HCT116 (cell line): ENCODE measurements around the gene PRMT7. TPM values are rescaled to one million over a fixed set of nuclear protein-coding genes. Genes with fewer than 3 reads are reported as not detected.

Experiments
- ATAC-seq: fragments of 200-7000 bp; cut with Tn5 transposase; 2 replicates; pipeline ENCODE4 v1.9.1; 2020; ENCODE audit warnings: mild to moderate bottlenecking, moderate library complexity
- BruUV-seq: library from RNA; stranded (reverse); fragments of 400-500 nt; replicated peaks from 2 replicates; lab custom pipeline; 2021; lab: Mats Ljungman, UMichigan
- CTCF ChIA-PET: fragments of 300-600 bp; sonication (Branson Sonifier 250); formaldehyde crosslinking; loops from one replicate; lab custom pipeline; 2021; ENCODE audit warnings: antibody characterized with exemption; lab: Charles Lee
- POLR2A ChIA-PET: fragments of 300-600, 350-600 bp; sonication (Branson Sonifier 250); formaldehyde crosslinking; loops from one replicate; lab custom pipeline; 2021; ENCODE audit warnings: antibody characterized with exemption; lab: Charles Lee
- RAD21 ChIA-PET, 2 experiments: fragments of 300-600 bp; sonication (Branson Sonifier 250); formaldehyde crosslinking; loops; one replicate each; lab custom pipeline; 2023; ENCODE audit warnings: low total read pairs in 2 of 2; ENCODE audit not compliant: uncharacterized antibody in 2 of 2, unreplicated experiment in 2 of 2, low non-redundant PET in 1 of 2; lab: Charles Lee
- DNase-seq: peaks from one replicate; pipeline ENCODE4 v3.0.0-alpha.2; 2010; ENCODE audit warnings: low read depth, low spot score
- H2AFZ ChIP-seq: fragments of 200-600 bp; shearing (Covaris generic), sonication (generic); 2 replicates; pipeline ENCODE4 v1.6.1; 2017; ENCODE audit warnings: low read depth, mixed run types, mixed read lengths, antibody characterized with exemption, low read length; ENCODE audit not compliant: poor library complexity, severe bottlenecking
- H3K27ac ChIP-seq: 2 replicates; pipeline ENCODE4 v1.5.1; 2012; ENCODE audit warnings: low read depth, low read length
- H3K27me3 ChIP-seq: fragments of 200-600 bp; sonication (generic); 2 replicates; pipeline ENCODE4 v1.6.1; 2016; ENCODE audit warnings: mixed run types, low read length, mixed read lengths; ENCODE audit not compliant: insufficient read depth
- H3K36me3 ChIP-seq, 2 experiments: fragments of 200-500 bp in 1 of 2; fragments of 200-600 bp in 1 of 2; sonication (Bioruptor generic) in 1 of 2; sonication (generic) in 1 of 2; 2 replicates each; pipeline versions ENCODE4 v1.5.1 to v1.6.1; 2014 to 2016; ENCODE audit warnings: low read length in 2 of 2, inconsistent platforms in 1 of 2, mixed read lengths in 1 of 2, mixed run types in 1 of 2; ENCODE audit not compliant: insufficient read depth in 2 of 2, control insufficient read depth in 1 of 2
- H3K4me1 ChIP-seq, 2 experiments: fragments of 200-600 bp in 1 of 2; sonication (generic) in 1 of 2; 2 replicates each; pipeline versions ENCODE4 v1.5.1 to v1.6.1; 2012 to 2017; ENCODE audit warnings: low read length in 2 of 2, inconsistent platforms in 1 of 2, mild to moderate bottlenecking in 1 of 2, mixed read lengths in 1 of 2, mixed run types in 1 of 2, moderate library complexity in 1 of 2; ENCODE audit not compliant: insufficient read depth in 2 of 2, control insufficient read depth in 1 of 2
- H3K4me2 ChIP-seq: fragments of 200-600 bp; sonication (generic); 2 replicates; pipeline ENCODE4 v1.6.1; 2017; ENCODE audit warnings: mixed run types, low read length, mixed read lengths
- H3K4me3 ChIP-seq, 2 experiments: fragments of 200-600 bp in 1 of 2; sonication (generic) in 1 of 2; replicated peaks in 1 of 2; 2 replicates each; pipeline ENCODE4 v1.5.1; 2011 to 2016; ENCODE audit warnings: low read length in 2 of 2, control low read depth in 1 of 2, low read depth in 1 of 2, mild to moderate bottlenecking in 1 of 2, mixed read lengths in 1 of 2, mixed run types in 1 of 2
- H3K79me2 ChIP-seq: fragments of 200-600 bp; sonication (generic); 2 replicates; pipeline ENCODE4 v1.6.1; 2017; ENCODE audit warnings: mild to moderate bottlenecking, mixed run types, low read length, moderate library complexity, mixed read lengths; ENCODE audit not compliant: insufficient read depth
- H3K9ac ChIP-seq: fragments of 200-600 bp; sonication (generic); 2 replicates; pipeline ENCODE4 v1.6.1; 2016; ENCODE audit warnings: low read length, mixed read lengths
- H3K9me2 ChIP-seq: fragments of 200-600 bp; sonication (generic), shearing (Covaris generic); 2 replicates; pipeline ENCODE4 v1.6.1; 2017; ENCODE audit warnings: mixed run types, mild to moderate bottlenecking, moderate library complexity; ENCODE audit not compliant: insufficient read depth
- H3K9me3 ChIP-seq, 2 experiments: fragments of 200-500 bp in 1 of 2; fragments of 200-600 bp in 1 of 2; sonication (Bioruptor generic) in 1 of 2; sonication (generic) in 1 of 2; 2 replicates each; pipeline ENCODE4 v1.6.1; 2014 to 2017; ENCODE audit warnings: low read length in 2 of 2, mixed read lengths in 2 of 2, inconsistent platforms in 1 of 2, low read depth in 1 of 2, mild to moderate bottlenecking in 1 of 2, mixed run types in 1 of 2, moderate library complexity in 1 of 2; ENCODE audit not compliant: control insufficient read depth in 1 of 2, insufficient read depth in 1 of 2
- H4K20me1 ChIP-seq: fragments of 200-600 bp; sonication (generic), shearing (Covaris generic); 2 replicates; pipeline ENCODE4 v1.6.1; 2017; ENCODE audit warnings: mixed run types, mild to moderate bottlenecking, moderate library complexity; ENCODE audit not compliant: insufficient read depth
- CBX3 ChIP-seq: IDR thresholded peaks from 2 replicates; pipeline ENCODE4 v1.6.1; 2012; ENCODE audit warnings: low read depth
- ELF1 ChIP-seq: IDR thresholded peaks from 2 replicates; pipeline ENCODE4 v1.6.1; 2012; ENCODE audit warnings: low read depth, borderline replicate concordance
- FOSL1 ChIP-seq: IDR thresholded peaks from 2 replicates; pipeline ENCODE4 v1.6.1; 2012; ENCODE audit warnings: low read depth
- JUND ChIP-seq: IDR thresholded peaks from 2 replicates; pipeline ENCODE4 v1.6.1; 2012
- POLR2AphosphoS5 ChIP-seq: IDR thresholded peaks from 2 replicates; pipeline ENCODE4 v1.6.1; 2011; ENCODE audit warnings: mild to moderate bottlenecking, low read depth, low read length, moderate library complexity
- RAD21 ChIP-seq: IDR thresholded peaks from 2 replicates; pipeline ENCODE4 v1.6.1; 2012; ENCODE audit warnings: low read depth, mild to moderate bottlenecking
- REST ChIP-seq: IDR thresholded peaks from 2 replicates; pipeline ENCODE4 v1.6.1; 2012; ENCODE audit warnings: low read depth
- SP1 ChIP-seq: IDR thresholded peaks from 2 replicates; pipeline ENCODE4 v1.6.1; 2012; ENCODE audit warnings: low read depth
- SRF ChIP-seq: IDR thresholded peaks from 2 replicates; pipeline ENCODE4 v1.6.1; 2012; ENCODE audit warnings: low read depth
- TCF7L2 ChIP-seq: IDR thresholded peaks from 2 replicates; pipeline ENCODE4 v1.7.0; 2011; ENCODE audit warnings: borderline replicate concordance, inconsistent platforms; ENCODE audit not compliant: insufficient read depth, insufficient read length; ENCODE audit errors: extremely low read depth
- YY1 ChIP-seq: IDR thresholded peaks from 2 replicates; pipeline ENCODE4 v1.6.1; 2011; ENCODE audit warnings: low read length, low read depth, moderate library complexity, mild to moderate bottlenecking; ENCODE audit not compliant: insufficient replicate concordance; ENCODE audit errors: extremely low read depth
- ZFX ChIP-seq: fragments of 450-650 bp; IDR thresholded peaks from 2 replicates; pipeline ENCODE4 v1.6.1; 2017
- ZNF274 ChIP-seq: fragments of 200-500 bp; sonication (Bioruptor generic); IDR thresholded peaks from 2 replicates; pipeline ENCODE4 v1.6.1; 2014; ENCODE audit warnings: mild to moderate bottlenecking, low read depth, low read length, inconsistent platforms
- intact Hi-C: fragments of 100-400 bp; cut with micrococcal nuclease; formaldehyde crosslinking; loops from 2 replicates; pipeline ENCODE4 v1.10.0; 2022
- total RNA-seq: library from RNA; stranded (reverse); gene quantifications from one replicate; pipeline ENCODE4 v1.2.1, GENCODE V29; 2021; ENCODE audit not compliant: unreplicated experiment
- TF ChIP-seq, protein P1 (sequence below): IDR thresholded peaks from 2 replicates; pipeline ENCODE4 v1.6.1; 2011; ENCODE audit warnings: mild to moderate bottlenecking, low read length, moderate library complexity; ENCODE audit not compliant: insufficient replicate concordance; ENCODE audit errors: extremely low read depth

The PRMT7 gene
- total RNA-seq, 1 experiment from 2014 or later = 34.4 TPM

GRCh38 chr16:68267612-68268405 is 43.0 kb upstream of the PRMT7 start:
- no peaks in the 10 kb centered on the region for H3K36me3 ChIP-seq
- no peaks in the 10 kb centered on the region for H3K9me2 ChIP-seq
- H3K9ac ChIP-seq = no peak overlapping the region
- no peak overlapping the region for H3K4me2 ChIP-seq
- peaks cover 25 to 33% of the 10 kb centered on the region in 2 experiments for H3K4me1 ChIP-seq
- no peak overlapping the region for H3K4me3 ChIP-seq
- intact Hi-C loops = loop anchor here (5.0 kb wide), 1 partner anchor 44 kb away; the partner anchor contains the start of genes PRMT7 and SLC7A6OS
- CTCF ChIA-PET = no interaction called here
- no peak for TF ChIP-seq FOSL1
- no peak for TF ChIP-seq SRF
- no peak for TF ChIP-seq TCF7L2
- no peak for TF ChIP-seq JUND
- TF ChIP-seq ZFX = no peak
- TF ChIP-seq YY1 = no peak
- TF ChIP-seq, all 23 proteins: peak for 0
- DNase-seq (no peak), ATAC-seq (no peak)
- ChIA-PET POLR2A (no interaction called here), RAD21 (no interaction called here)
- no TSS peak for BruUV-seq
- no peak overlapping the region for H2AFZ ChIP-seq
- no peak overlapping the region for H3K27ac ChIP-seq
- no peaks in the 10 kb centered on the region for H3K9me3 ChIP-seq
- H3K79me2 ChIP-seq = peaks cover 83% of the 10 kb centered on the region
- no peaks in the 10 kb centered on the region for H3K27me3 ChIP-seq
- H4K20me1 ChIP-seq = peaks cover 22% of the 10 kb centered on the region; the same call in 1 of the 2 replicates

DNA sequence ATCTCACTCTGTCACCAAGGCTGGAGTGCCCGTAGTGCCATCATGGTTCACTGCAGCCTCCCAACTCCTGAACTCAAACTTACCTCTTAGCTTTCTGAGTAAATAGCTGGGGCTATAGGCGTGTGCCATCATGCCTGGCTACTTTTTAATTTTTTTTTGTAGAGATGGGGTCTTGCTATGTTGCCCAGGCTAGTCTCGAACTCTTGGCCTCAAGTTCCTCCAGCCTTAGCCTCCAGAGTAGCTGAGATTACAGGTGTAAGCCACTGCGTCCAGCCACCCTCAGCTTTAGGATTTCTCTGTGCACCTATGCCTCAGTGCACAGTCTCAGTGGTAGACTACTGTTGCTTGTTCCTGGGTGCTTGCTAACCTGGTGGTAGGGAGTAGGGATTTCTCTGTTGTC is 41.0 kb upstream of the PRMT7 start:
- DNase-seq = no peak
- intact Hi-C loops = loop anchor here (5.0 kb wide), 1 partner anchor 43 kb away; the partner anchor contains the start of genes PRMT7 and SLC7A6OS
- TF ChIP-seq ELF1 (no peak), FOSL1 (no peak), ZFX (no peak), RAD21 (no peak), POLR2AphosphoS5 (no peak), YY1 (no peak), REST (no peak), SP1 (no peak), CBX3 (no peak), ZNF274 (no peak)
- TF ChIP-seq, protein P1, sequence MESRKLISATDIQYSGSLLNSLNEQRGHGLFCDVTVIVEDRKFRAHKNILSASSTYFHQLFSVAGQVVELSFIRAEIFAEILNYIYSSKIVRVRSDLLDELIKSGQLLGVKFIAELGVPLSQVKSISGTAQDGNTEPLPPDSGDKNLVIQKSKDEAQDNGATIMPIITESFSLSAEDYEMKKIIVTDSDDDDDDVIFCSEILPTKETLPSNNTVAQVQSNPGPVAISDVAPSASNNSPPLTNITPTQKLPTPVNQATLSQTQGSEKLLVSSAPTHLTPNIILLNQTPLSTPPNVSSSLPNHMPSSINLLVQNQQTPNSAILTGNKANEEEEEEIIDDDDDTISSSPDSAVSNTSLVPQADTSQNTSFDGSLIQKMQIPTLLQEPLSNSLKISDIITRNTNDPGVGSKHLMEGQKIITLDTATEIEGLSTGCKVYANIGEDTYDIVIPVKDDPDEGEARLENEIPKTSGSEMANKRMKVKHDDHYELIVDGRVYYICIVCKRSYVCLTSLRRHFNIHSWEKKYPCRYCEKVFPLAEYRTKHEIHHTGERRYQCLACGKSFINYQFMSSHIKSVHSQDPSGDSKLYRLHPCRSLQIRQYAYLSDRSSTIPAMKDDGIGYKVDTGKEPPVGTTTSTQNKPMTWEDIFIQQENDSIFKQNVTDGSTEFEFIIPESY = no peak
- no TSS peak for BruUV-seq
- peaks cover 18 to 23% of the 10 kb centered on the region in 2 experiments for H3K4me1 ChIP-seq
- ChIA-PET CTCF (no interaction called here), RAD21 (no interaction called here), POLR2A (no interaction called here)
- no peaks in the 10 kb centered on the region for H3K27me3 ChIP-seq
- H3K4me2 ChIP-seq = no peak overlapping the region
- H3K36me3 ChIP-seq = peaks cover 0 to 11% of the 10 kb centered on the region in 2 experiments; a peak in 2 of 4 replicates
- H3K9me3 ChIP-seq = no peaks in the 10 kb centered on the region
- no peak overlapping the region for H3K9ac ChIP-seq
- H3K79me2 ChIP-seq = peaks cover 99% of the 10 kb centered on the region
- no peak overlapping the region for H2AFZ ChIP-seq
- H3K27ac ChIP-seq = no peak overlapping the region
- no peaks in the 10 kb centered on the region for H3K9me2 ChIP-seq
- peaks cover 22% of the 10 kb centered on the region; the same call in 1 of the 2 replicates for H4K20me1 ChIP-seq
- ATAC-seq = no peak
- no peak overlapping the region for H3K4me3 ChIP-seq
